ENCODE results near the gene HSD17B13.

Gene HSD17B13

DNA sequence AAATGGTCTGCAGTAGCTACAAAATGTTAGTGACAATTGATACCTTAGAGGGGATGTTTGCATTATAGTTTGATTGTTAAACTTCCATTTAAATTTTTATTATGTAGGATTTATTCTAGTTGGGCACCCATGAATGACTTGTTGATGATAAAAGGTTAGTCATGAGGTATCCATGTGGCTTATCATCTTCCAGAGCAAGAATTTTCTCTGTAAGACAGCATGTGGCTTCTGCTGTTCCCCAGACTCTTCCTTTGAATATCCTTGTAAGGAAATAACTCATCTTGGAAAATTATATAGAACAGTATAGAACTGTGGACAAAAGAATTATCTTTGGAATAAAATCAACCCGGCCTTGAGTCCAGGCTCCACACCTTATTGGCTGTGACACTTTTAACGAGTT is 62.2 kb downstream of the HSD17B13 start:
- DNase-seq, result no peak

DNA sequence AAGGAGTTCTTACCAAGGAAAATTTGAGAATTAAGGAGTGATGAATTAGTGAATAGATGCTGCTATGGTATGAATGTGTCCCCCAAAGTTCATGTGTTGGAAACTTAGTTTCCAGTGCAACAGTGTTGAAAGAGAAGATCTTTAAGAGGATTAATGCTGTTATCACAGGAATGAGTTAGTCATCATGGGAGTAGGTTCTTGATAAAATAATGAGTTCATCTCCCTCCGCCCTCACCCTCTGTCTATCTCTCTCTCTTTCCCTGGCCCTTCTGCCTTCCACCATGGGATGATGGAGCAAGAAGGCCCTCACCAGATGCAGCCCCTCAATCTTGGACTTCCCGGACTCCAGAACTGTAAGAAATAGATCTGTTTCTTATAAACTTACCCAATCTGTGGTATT is 64.0 kb downstream of the HSD17B13 start:
- no peak for DNase-seq

DNA sequence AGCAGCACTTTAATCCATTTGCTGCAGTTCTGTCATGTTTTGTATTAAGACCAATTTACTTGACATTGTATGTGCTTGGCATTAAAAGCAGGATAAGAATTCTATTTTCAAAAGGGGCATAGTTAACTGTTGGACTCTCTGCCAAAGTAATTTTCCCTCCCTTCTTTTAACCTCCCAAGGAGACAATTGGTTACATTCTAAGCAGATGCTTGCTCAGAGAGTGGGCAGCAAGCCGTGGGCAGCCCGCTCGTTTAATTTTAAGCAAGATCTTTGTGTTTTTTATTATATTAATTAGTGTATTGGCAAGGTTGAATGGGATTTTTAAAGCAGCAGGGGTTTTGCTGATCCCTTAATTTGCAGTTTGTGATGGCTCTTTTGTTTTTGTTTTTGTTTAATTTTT is 65.2 kb downstream of the HSD17B13 start:
- DNase-seq, result no peak

DNA sequence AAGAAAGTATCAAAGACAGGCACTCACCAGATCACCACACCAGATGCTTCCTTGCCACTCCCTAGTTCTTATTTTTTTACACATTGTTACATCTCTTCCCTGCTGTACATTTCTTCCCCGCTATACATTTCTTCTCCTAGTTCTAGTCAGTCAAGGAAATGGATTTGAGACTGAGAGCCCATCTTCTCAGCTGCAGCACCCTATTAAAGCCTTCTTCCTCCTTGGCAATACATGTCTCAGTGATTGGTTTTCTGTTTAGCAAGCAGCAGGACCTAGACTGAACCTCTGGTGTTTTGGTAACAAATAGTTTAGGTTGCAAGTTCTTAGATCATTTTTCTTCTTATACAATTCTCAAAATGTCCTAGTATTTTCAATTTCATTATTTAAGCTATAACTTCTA is 66.9 kb downstream of the HSD17B13 start:
- no peak for DNase-seq
